HepG2 (cell line): ENCODE measurements around the gene GNG5. TPM values are rescaled to one million over a fixed set of nuclear protein-coding genes. Genes with fewer than 3 reads are reported as not detected.

ENCODE experiments used
- ATF1 ChIP-seq: IDR thresholded peaks from 2 replicates; pipeline ENCODE4 v1.6.1; 2016; ENCODE audit warnings: mild to moderate bottlenecking, control low read depth
- CHD2 ChIP-seq: IDR thresholded peaks from 2 replicates; pipeline ENCODE4 v1.6.1; 2011; ENCODE audit warnings: low read depth, low read length, improper control_type of control experiment
- FLYWCH1 ChIP-seq: sonication (generic); formaldehyde crosslinking; IDR thresholded peaks from 2 replicates; pipeline ENCODE4 v1.8.1; 2023; ENCODE audit warnings: mild to moderate bottlenecking, missing genetic modification reagents
- FUBP1 ChIP-seq: sonication (generic); formaldehyde crosslinking; IDR thresholded peaks from 2 replicates; pipeline ENCODE4 v1.5.1; 2020; ENCODE audit warnings: missing genetic modification reagents, mild to moderate bottlenecking, borderline replicate concordance
- HHEX ChIP-seq: IDR thresholded peaks from 2 replicates; pipeline ENCODE4 v1.6.1; 2016; ENCODE audit warnings: control low read depth
- IRF2 ChIP-seq: IDR thresholded peaks from 2 replicates; pipeline ENCODE4 v1.6.1; 2018; ENCODE audit warnings: missing genetic modification reagents, missing compliant biosample characterization
- KDM5B ChIP-seq: sonication (generic); formaldehyde crosslinking; IDR thresholded peaks from 2 replicates; pipeline ENCODE4 v1.4.0; 2020; ENCODE audit warnings: missing genetic modification reagents, mild to moderate bottlenecking, borderline replicate concordance
- KLF6 ChIP-seq: IDR thresholded peaks from 2 replicates; pipeline ENCODE4 v1.8.0; 2016; ENCODE audit warnings: missing biosample characterization, missing genetic modification reagents
- MLX ChIP-seq: IDR thresholded peaks from 2 replicates; pipeline ENCODE4 v1.6.1; 2016
- NR2C2 ChIP-seq: sonication (generic); formaldehyde crosslinking; IDR thresholded peaks from 2 replicates; pipeline ENCODE4 v1.4.0; 2020; ENCODE audit warnings: missing genetic modification reagents, mild to moderate bottlenecking, moderate library complexity, borderline replicate concordance
- NR3C1 ChIP-seq: sonication (generic); formaldehyde crosslinking; IDR thresholded peaks from 2 replicates; pipeline ENCODE4 v1.4.0; 2020; ENCODE audit warnings: missing genetic modification reagents
- ONECUT2 ChIP-seq: sonication (generic); formaldehyde crosslinking; IDR thresholded peaks from 2 replicates; pipeline ENCODE4 v1.4.0; 2020; ENCODE audit warnings: missing genetic modification reagents
- PAWR ChIP-seq: sonication (generic); formaldehyde crosslinking; IDR thresholded peaks from 2 replicates; pipeline ENCODE4 v1.4.0; 2020; ENCODE audit warnings: missing genetic modification reagents, mild to moderate bottlenecking, borderline replicate concordance
- PHF21A ChIP-seq: sonication (generic); formaldehyde crosslinking; IDR thresholded peaks from 2 replicates; pipeline ENCODE4 v1.5.0; 2020; ENCODE audit warnings: mild to moderate bottlenecking, missing genetic modification reagents
- POLR2AphosphoS2 ChIP-seq: IDR thresholded peaks from 2 replicates; pipeline ENCODE4 v1.6.1; 2011; ENCODE audit warnings: low read depth, low read length, improper control_type of control experiment
- REXO4 ChIP-seq: sonication (generic); formaldehyde crosslinking; IDR thresholded peaks from 2 replicates; pipeline ENCODE4 v1.8.0; 2022; ENCODE audit warnings: missing genetic modification reagents, mild to moderate bottlenecking, borderline replicate concordance
- RFX1 ChIP-seq: fragments of 450-650 bp; IDR thresholded peaks from 2 replicates; pipeline ENCODE4 v1.6.1; 2017
- USF2 ChIP-seq, 2 experiments: sonication (generic) in 1 of 2; formaldehyde crosslinking in 1 of 2; IDR thresholded peaks; 2 replicates each; pipeline versions ENCODE4 v1.5.1 to v1.6.1; 2011 to 2020; ENCODE audit warnings: borderline replicate concordance in 1 of 2, low read depth in 1 of 2, low read length in 1 of 2, mild to moderate bottlenecking in 1 of 2, missing genetic modification reagents in 1 of 2, moderate library complexity in 1 of 2
- ZNF292 ChIP-seq: sonication (generic); formaldehyde crosslinking; IDR thresholded peaks from 2 replicates; pipeline ENCODE4 v1.8.1; 2022; ENCODE audit warnings: mild to moderate bottlenecking, low read depth, missing genetic modification reagents, borderline replicate concordance
- ZNF331 ChIP-seq: sonication (generic); formaldehyde crosslinking; IDR thresholded peaks from 2 replicates; pipeline ENCODE4 v1.4.0; 2020; ENCODE audit warnings: missing genetic modification reagents
- ZNF44 ChIP-seq: sonication (generic); formaldehyde crosslinking; IDR thresholded peaks from 2 replicates; pipeline ENCODE4 v1.5.1; 2020; ENCODE audit warnings: mild to moderate bottlenecking, missing genetic modification reagents
- ZNF569 ChIP-seq: sonication (generic); formaldehyde crosslinking; IDR thresholded peaks from 2 replicates; pipeline ENCODE4 v1.5.0; 2020; ENCODE audit warnings: mild to moderate bottlenecking, missing genetic modification reagents, moderate library complexity, borderline replicate concordance
- ZNF660 ChIP-seq: sonication (generic); formaldehyde crosslinking; IDR thresholded peaks from 2 replicates; pipeline ENCODE4 v1.5.1; 2020; ENCODE audit warnings: mild to moderate bottlenecking, low read depth, missing genetic modification reagents, borderline replicate concordance
- ZNF782 ChIP-seq: sonication (generic); formaldehyde crosslinking; IDR thresholded peaks from 2 replicates; pipeline ENCODE4 v1.4.0; 2020; ENCODE audit warnings: missing genetic modification reagents, mild to moderate bottlenecking, borderline replicate concordance
- polyA plus RNA-seq, 8 experiments: library from polyadenylated mRNA; depleted of rRNA in 3 of 8; stranded (reverse) in 7 of 8; unstranded in 1 of 8; fragments of >200 nt; fragmentation: Illumina TruSeq in 4 of 8; extraction: Trizol in 4 of 8; gene quantifications; 2 replicates each; pipeline versions ENCODE4 v1.2.1 to v1.2.3, GENCODE V29; 2011 to 2016; ENCODE audit warnings: low read depth in 4 of 8, missing spikeins in 1 of 8, mixed read lengths in 1 of 8; ENCODE audit not compliant: insufficient read depth in 1 of 8
- total RNA-seq, 5 experiments: library from RNA; depleted of rRNA; stranded (reverse); fragments of >200 nt; fragmentation: Illumina TruSeq; extraction: Trizol; gene quantifications; 2 replicates each; pipeline ENCODE4 v1.2.3, GENCODE V29; 2016; ENCODE audit warnings: low read depth in 1 of 5

GNG5 gene
- total and polyA plus RNA-seq, 2 of the 13 experiments (the other 11 are each of a cell fraction or from before 2014, with no cell fraction given) = 103 to 137 TPM

GRCh38 chr1:84504580-84505492 lies 1.5 kb downstream of the GNG5 start (continued):
- TF ChIP-seq ZNF331 = peak; percentile 73; the same call in 1 of the 2 replicates
- TF ChIP-seq REXO4 = no peak
- peak; percentile 93 for TF ChIP-seq POLR2AphosphoS2
- TF ChIP-seq FUBP1 (CRISPR knock-in tag) = no peak
- TF ChIP-seq MLX = no peak
- no peak for TF ChIP-seq PAWR (CRISPR knock-in tag)
- no peak for TF ChIP-seq ZNF660
- peak; percentile 52; the same call in 1 of the 2 replicates for TF ChIP-seq NR2C2 (CRISPR knock-in tag)
- TF ChIP-seq HHEX = peak; percentile 62; the same call in 1 of the 2 replicates
- no peak for TF ChIP-seq ZNF44 (CRISPR knock-in tag)
- TF ChIP-seq RFX1 = no peak
- TF ChIP-seq ATF1 (CRISPR knock-in tag) = no peak
- no peak for TF ChIP-seq USF2 (IDR thresholded peaks at IDR 0.05; ENCODE audit: low read depth, low read length)
- TF ChIP-seq USF2 (CRISPR knock-in tag; IDR thresholded peaks at IDR 0.05; ENCODE audit: borderline replicate concordance) = no peak
- 0 out of 2 replicates have a peak, but pooled peaks have one; percentile 15 for TF ChIP-seq ZNF292 (CRISPR knock-in tag)
- no peak for TF ChIP-seq ZNF569
- peak; percentile 98 for TF ChIP-seq ONECUT2 (CRISPR knock-in tag)
- TF ChIP-seq FLYWCH1 (CRISPR knock-in tag) = no peak
- TF ChIP-seq NR3C1 (CRISPR knock-in tag) = no peak
- TF ChIP-seq IRF2 = peak; percentile 49; the same call in 1 of the 2 replicates
- TF ChIP-seq KLF6 (CRISPR knock-in tag) = 0 out of 2 replicates have a peak, but pooled peaks have one; percentile 15
- TF ChIP-seq PHF21A (CRISPR knock-in tag) = peak; percentile 61; the same call in 1 of the 2 replicates
- no peak for TF ChIP-seq CHD2
- no peak for TF ChIP-seq KDM5B (CRISPR knock-in tag)
- TF ChIP-seq ZNF782 (CRISPR knock-in tag) = no peak
